ENCODE measurements around the gene SPNS2. TPM values are rescaled to one million over a fixed set of nuclear protein-coding genes. Genes with fewer than 3 reads are reported as not detected.
A peak's percentile ranks its signal among the peaks of the same experiment; 100 is the strongest.

SPNS2 gene
- polyA plus RNA-seq, 1 donor (not counting 4 experiments of a cell fraction or from before 2014, with no cell fraction given) = 0.10 TPM

- Histone ChIP-seq H3K9me1 (ENCODE audit: control insufficient read depth, extremely low read depth, insufficient read depth, low read length) (peaks cover 2% of the 10 kb centered on the region), H3K27ac (ENCODE audit: control insufficient read depth, insufficient read depth, low read length) (no peak within 1 kb of the TSS), H4K20me1 (ENCODE audit: control insufficient read depth, extremely low read depth, insufficient read depth, low read length) (no peaks in the 10 kb centered on the region), H3K4me1 (ENCODE audit: control insufficient read depth, extremely low read depth, insufficient read depth, low read length) (peaks cover 12% of the 10 kb centered on the region), H3K9ac (ENCODE audit: control insufficient read depth, extremely low read depth, insufficient read depth, low read length) (no peak within 1 kb of the TSS), H3K9me3 (ENCODE audit: control insufficient read depth, low read depth, low read length) (no peaks in the 10 kb centered on the region), H3K4me2 (ENCODE audit: control insufficient read depth, extremely low read depth, insufficient read depth, low read depth, low read length) (no peak within 1 kb of the TSS), H3K4me3 (ENCODE audit: control insufficient read depth in 2 of 3, extremely low read depth in 1 of 3, insufficient read depth in 2 of 3, low read depth in 1 of 3, low read length in 3 of 3) (no peak within 1 kb of the TSS), H3K27me3 (ENCODE audit: control insufficient read depth, extremely low read depth, insufficient read depth, low read length) (peaks cover 71% of the 10 kb centered on the region), H3K36me3 (ENCODE audit: control insufficient read depth in 2 of 2, extremely low read depth in 1 of 2, insufficient read depth in 2 of 2, low read length in 2 of 2) (no peaks in the 10 kb centered on the region), H2AFZ (ENCODE audit: control insufficient read depth, low read length) (no peak within 1 kb of the TSS), H3K79me2 (ENCODE audit: control insufficient read depth, insufficient read depth, low read length) (no peaks in the 10 kb centered on the region)
- peak; percentile 49 for TF ChIP-seq EZH2 (IDR thresholded peaks at IDR 0.05; ENCODE audit: low read length)
- no peak for TF ChIP-seq CTCF (optimal IDR thresholded peaks at IDR 0.05 in 1 of 3, IDR thresholded peaks at IDR 0.05 in 1 of 3, conservative IDR thresholded peaks at IDR 0.05 in 1 of 3; ENCODE audit: extremely low read depth in 1 of 3, insufficient read depth in 2 of 3, low read length in 3 of 3)
- FAIRE-seq (no peak), DNase-seq (ENCODE audit: low read depth, low spot score) (no peak)
- dilution Hi-C loops (cut with MboI; ENCODE audit: extremely low pct_ligation_motif_present, low sequenced_read_pairs) = no loop called here
Observed at GRCh38 chr17:4584101-4584916, 85.6 kb downstream of the SPNS2 start, which contains the start of gene SMTNL2. TSS of gene SMTNL2 (plus strand) at chr17:4584529. CDS start at chr17:4584606, 77 bp downstream.

- no peak overlapping the region for H3K4me2 ChIP-seq (ENCODE audit: control insufficient read depth, extremely low read depth, insufficient read depth, low read depth, low read length)
- H3K4me1 ChIP-seq (ENCODE audit: control insufficient read depth, extremely low read depth, insufficient read depth, low read length) = peaks cover 4% of the 10 kb centered on the region
- DNase-seq (ENCODE audit: low read depth, low spot score) = no peak
- no peak overlapping the region for H2AFZ ChIP-seq (ENCODE audit: control insufficient read depth, low read length)
- H3K27me3 ChIP-seq (ENCODE audit: control insufficient read depth, extremely low read depth, insufficient read depth, low read length) = peaks cover 73% of the 10 kb centered on the region
- no peaks in the 10 kb centered on the region for H3K36me3 ChIP-seq (ENCODE audit: control insufficient read depth in 2 of 2, extremely low read depth in 1 of 2, insufficient read depth in 2 of 2, low read length in 2 of 2)
- no peak overlapping the region for H3K9ac ChIP-seq (ENCODE audit: control insufficient read depth, extremely low read depth, insufficient read depth, low read length)
- H3K27ac ChIP-seq (ENCODE audit: control insufficient read depth, insufficient read depth, low read length) = no peak overlapping the region
- dilution Hi-C loops (cut with MboI; ENCODE audit: extremely low pct_ligation_motif_present, low sequenced_read_pairs) = no loop called here
- FAIRE-seq = no peak
- TF ChIP-seq CTCF (optimal IDR thresholded peaks at IDR 0.05 in 1 of 3, IDR thresholded peaks at IDR 0.05 in 1 of 3, conservative IDR thresholded peaks at IDR 0.05 in 1 of 3; ENCODE audit: extremely low read depth in 1 of 3, insufficient read depth in 2 of 3, low read length in 3 of 3) = no peak
- H3K4me3 ChIP-seq (ENCODE audit: control insufficient read depth in 2 of 3, extremely low read depth in 1 of 3, insufficient read depth in 2 of 3, low read depth in 1 of 3, low read length in 3 of 3) = no peak overlapping the region
- H4K20me1 ChIP-seq (ENCODE audit: control insufficient read depth, extremely low read depth, insufficient read depth, low read length) = no peaks in the 10 kb centered on the region
- no peaks in the 10 kb centered on the region for H3K9me1 ChIP-seq (ENCODE audit: control insufficient read depth, extremely low read depth, insufficient read depth, low read length)
- no peaks in the 10 kb centered on the region for H3K9me3 ChIP-seq (ENCODE audit: control insufficient read depth, low read depth, low read length)
- no peaks in the 10 kb centered on the region for H3K79me2 ChIP-seq (ENCODE audit: control insufficient read depth, insufficient read depth, low read length)
Observed at GRCh38 chr17:4584917-4585637, 86.4 kb downstream of the SPNS2 start.
